Rectal smooth muscle tissue (tissue), 1 donor: Measurements from ENCODE around the gene PTK6.
A peak's percentile ranks its signal among the peaks of the same experiment; 100 is the strongest.
"Not testable (repeated sequence)": the region's sequence is repeated elsewhere in the genome, so short reads cannot be mapped to it uniquely, and the experiment has no call there.

Experiments
- H3K27ac ChIP-seq: one replicate; pipeline ENCODE4 v1.7.0; 2013; ENCODE audit warnings: low read depth, low read length, inconsistent platforms
- H3K27me3 ChIP-seq: one replicate; pipeline ENCODE4 v1.7.0; 2013; ENCODE audit warnings: low read length; ENCODE audit not compliant: control insufficient read depth, insufficient read depth
- H3K36me3 ChIP-seq: one replicate; pipeline ENCODE4 v1.7.0; 2013; ENCODE audit warnings: low read length; ENCODE audit not compliant: control insufficient read depth, insufficient read depth
- H3K4me1 ChIP-seq: one replicate; pipeline ENCODE4 v1.7.0; 2013; ENCODE audit warnings: low read length; ENCODE audit not compliant: control insufficient read depth, insufficient read depth
- H3K4me3 ChIP-seq: one replicate; pipeline ENCODE4 v1.7.0; 2013; ENCODE audit warnings: low read length
- H3K9ac ChIP-seq: one replicate; pipeline ENCODE4 v1.7.0; 2013; ENCODE audit warnings: low read length

Gene PTK6

GRCh38 chr20:63521602-63522001, 15.6 kb downstream of the PTK6 start:
- Histone ChIP-seq H3K27me3 (no peaks in the 10 kb centered on the region), H3K27ac (peak overlapping the region; percentile 89), H3K4me1 (peaks cover 8% of the 10 kb centered on the region), H3K4me3 (peak overlapping the region; percentile 81), H3K9ac (peak overlapping the region; percentile 91), H3K36me3 (peaks cover 7% of the 10 kb centered on the region)

GRCh38 chr20:63520934-63521601, 16.1 kb downstream of the PTK6 start:
- Histone ChIP-seq H3K4me1 (peaks cover 8% of the 10 kb centered on the region), H3K27me3 (no peaks in the 10 kb centered on the region), H3K36me3 (peaks cover 7% of the 10 kb centered on the region), H3K4me3 (peak overlapping the region; percentile 81), H3K27ac (peak overlapping the region; percentile 89), H3K9ac (peak overlapping the region; percentile 91)

- H3K4me1 ChIP-seq: peaks cover 8% of the 10 kb centered on the region
- no peaks in the 10 kb centered on the region for H3K27me3 ChIP-seq
- H3K9ac ChIP-seq: peak within 1 kb of the TSS; percentile 91
- peak within 1 kb of the TSS; percentile 89 for H3K27ac ChIP-seq
- H3K36me3 ChIP-seq: peaks cover 7% of the 10 kb centered on the region
- H3K4me3 ChIP-seq: peak within 1 kb of the TSS; percentile 81
Observed at GRCh38 chr20:63520504-63520933, 16.7 kb downstream of the PTK6 start, which contains the start of gene PPDPF. PPDPF (plus strand) TSS chr20:63520765; CDS start chr20:63521309, 544 bp downstream.

- Histone ChIP-seq H3K27ac (peak overlapping the region; percentile 89), H3K36me3 (peaks cover 7% of the 10 kb centered on the region), H3K9ac (no peak overlapping the region)
Observed at GRCh38 chr20:63519668-63520503, 17.3 kb downstream of the PTK6 start.

GRCh38 chr20:63518946-63519667, 18.1 kb downstream of the PTK6 start:
- Histone ChIP-seq H3K36me3 (peaks cover 7% of the 10 kb centered on the region), H3K4me3 (peak overlapping the region; percentile 73), H3K4me1 (peaks cover 8% of the 10 kb centered on the region), H3K9ac (no peak overlapping the region), H3K27me3 (no peaks in the 10 kb centered on the region), H3K27ac (no peak overlapping the region)

More at GRCh38 chr20:63519668-63520503, 17.3 kb downstream of the PTK6 start:
- H3K4me1 ChIP-seq: peaks cover 8% of the 10 kb centered on the region
- peak overlapping the region; percentile 73 for H3K4me3 ChIP-seq
- no peaks in the 10 kb centered on the region for H3K27me3 ChIP-seq

GRCh38 chr20:63518351-63518861, 18.8 kb downstream of the PTK6 start:
- Histone ChIP-seq H3K4me3 (no peak overlapping the region), H3K9ac (no peak overlapping the region)

GRCh38 chr20:63517376-63518309, 19.5 kb downstream of the PTK6 start:
- Histone ChIP-seq H3K9ac (no peak overlapping the region), H3K27ac (no peak overlapping the region), H3K4me3 (no peak overlapping the region), H3K36me3 (no peaks in the 10 kb centered on the region), H3K4me1 (peaks cover 8% of the 10 kb centered on the region), H3K27me3 (no peaks in the 10 kb centered on the region)

More at GRCh38 chr20:63518351-63518861, 18.8 kb downstream of the PTK6 start:
- peaks cover 8% of the 10 kb centered on the region for H3K4me1 ChIP-seq
- H3K27ac ChIP-seq: no peak overlapping the region
- no peaks in the 10 kb centered on the region for H3K27me3 ChIP-seq
- H3K36me3 ChIP-seq: peaks cover 5% of the 10 kb centered on the region

GRCh38 chr20:63514520-63514919, 22.7 kb downstream of the PTK6 start:
- not testable (repeated sequence) for H3K36me3 ChIP-seq, H3K9ac ChIP-seq, H3K4me3 ChIP-seq, H3K27me3 ChIP-seq, H3K27ac ChIP-seq, H3K4me1 ChIP-seq

GRCh38 chr20:63513207-63513606, 24.0 kb downstream of the PTK6 start:
- no peaks in the 10 kb centered on the region for H3K4me1 ChIP-seq
- no peak overlapping the region for H3K27ac ChIP-seq
- H3K27me3 ChIP-seq: no peaks in the 10 kb centered on the region
- no peak overlapping the region for H3K4me3 ChIP-seq
- H3K9ac ChIP-seq: no peak overlapping the region
- H3K36me3 ChIP-seq: no peaks in the 10 kb centered on the region

- Histone ChIP-seq H3K27me3 (no peaks in the 10 kb centered on the region), H3K4me1 (no peaks in the 10 kb centered on the region), H3K9ac (no peak overlapping the region), H3K27ac (no peak overlapping the region), H3K36me3 (no peaks in the 10 kb centered on the region), H3K4me3 (no peak overlapping the region)
Observed at GRCh38 chr20:63509088-63509564, 28.1 kb downstream of the PTK6 start.

GRCh38 chr20:63508072-63508768, 29.0 kb downstream of the PTK6 start:
- no peaks in the 10 kb centered on the region for H3K4me1 ChIP-seq
- H3K4me3 ChIP-seq: no peak overlapping the region
- H3K9ac ChIP-seq: no peak overlapping the region
- H3K36me3 ChIP-seq: no peaks in the 10 kb centered on the region
- H3K27ac ChIP-seq: no peak overlapping the region
- no peaks in the 10 kb centered on the region for H3K27me3 ChIP-seq
